NCI-H526 treated with DMSO at 0.1 percent for 48 hours (cell line): ENCODE results near the gene PSMD1.
"Not testable (repeated sequence)": the region's sequence is repeated elsewhere in the genome, so short reads cannot be mapped to it uniquely, and the experiment has no call there.

Source experiments
- DNase-seq: peaks from one replicate; lab custom pipeline; 2025; lab: John Stamatoyannopoulos, UW

Gene PSMD1

DNA sequence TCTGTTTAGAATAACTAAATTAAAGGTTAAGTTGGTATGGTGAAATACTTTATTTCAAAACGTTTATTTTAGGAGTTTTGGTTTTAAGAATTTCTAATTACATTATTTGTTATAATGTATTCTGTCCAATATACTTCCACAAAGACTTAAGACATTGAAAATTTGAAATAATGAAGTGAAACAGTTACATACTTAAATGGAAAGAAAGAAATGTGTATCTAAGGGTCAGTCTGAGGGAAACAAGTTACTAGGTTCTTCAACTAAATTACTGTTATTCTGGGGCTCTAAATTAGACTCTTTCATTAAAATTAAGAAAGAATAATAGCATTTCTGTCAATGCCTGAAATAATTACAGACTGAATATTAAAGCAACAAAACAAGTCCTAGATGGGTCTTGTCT lies 60.5 kb downstream of the PSMD1 start:
- no peak for DNase-seq

DNA sequence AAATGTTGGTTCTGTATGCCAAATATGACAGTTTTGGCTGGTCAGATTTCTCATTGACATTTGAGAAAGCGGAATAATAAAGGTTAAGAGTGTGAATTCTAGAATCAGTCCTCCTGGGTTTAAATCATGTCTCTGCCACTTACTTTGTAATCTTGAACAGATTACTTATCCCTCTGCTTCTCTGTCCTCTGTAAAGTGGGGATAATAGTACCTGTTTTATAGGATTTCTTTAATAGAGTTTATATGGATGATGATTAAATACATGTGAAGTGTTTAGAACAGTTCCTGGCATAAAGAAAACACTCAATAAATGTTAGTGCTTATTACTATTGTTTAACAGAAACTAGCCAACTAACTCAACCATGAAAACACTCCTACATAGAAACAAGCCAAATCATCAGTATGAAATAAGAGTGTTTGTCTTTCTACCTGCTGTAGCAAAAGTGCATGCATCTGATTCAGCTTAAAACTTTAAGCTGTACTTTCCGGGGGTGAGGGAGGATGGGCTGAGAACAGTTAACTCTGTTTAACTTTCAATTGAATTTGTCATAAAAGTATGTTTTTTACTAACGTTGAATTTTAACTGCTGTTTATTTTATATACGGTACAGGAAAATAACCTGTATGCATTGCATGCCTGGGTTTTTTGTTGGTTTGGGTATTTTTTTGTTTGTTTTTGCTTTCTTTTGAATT lies 61.4 kb downstream of the PSMD1 start:
- DNase-seq, result no peak

DNA sequence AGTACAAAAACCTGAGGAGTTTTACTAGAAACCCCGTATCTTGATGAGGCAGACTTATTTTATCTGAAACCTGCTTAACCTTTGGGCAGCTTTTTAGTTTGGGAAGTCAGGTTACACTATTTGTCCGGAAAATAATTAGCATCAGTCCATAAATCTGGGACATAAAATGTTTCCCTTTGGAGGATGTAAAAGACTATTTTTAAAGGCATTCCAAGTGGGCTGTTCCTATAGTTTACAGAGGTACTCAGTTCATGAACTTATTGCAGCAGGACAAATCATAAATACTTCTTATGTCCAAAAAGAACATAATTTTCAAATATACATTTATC lies 61.9 kb downstream of the PSMD1 start:
- no peak for DNase-seq

DNA sequence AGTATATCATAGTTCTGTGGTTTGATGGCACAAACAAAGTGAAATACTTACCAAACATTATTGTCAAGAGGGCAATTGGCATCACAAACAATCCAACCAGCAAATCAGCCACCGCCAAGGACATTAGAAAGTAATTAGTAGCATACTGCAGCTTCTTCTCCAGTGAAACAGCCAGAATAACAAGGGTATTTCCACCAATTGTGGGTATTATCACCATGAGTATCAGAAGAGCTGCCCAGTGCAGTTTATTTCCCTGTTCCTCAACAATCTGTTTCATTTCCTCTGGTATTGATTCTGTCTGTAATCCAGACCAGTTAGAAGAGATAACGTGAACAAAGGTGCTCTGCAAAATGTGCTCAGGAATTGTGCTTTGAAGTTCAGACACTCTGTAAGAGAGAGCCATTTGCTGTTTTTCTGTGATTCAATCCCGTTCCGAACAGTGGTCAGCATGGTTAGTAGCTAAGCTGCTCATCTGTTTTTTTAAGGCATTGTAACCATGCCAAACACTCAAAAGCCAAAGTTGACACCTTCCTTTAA lies 66.8 kb downstream of the PSMD1 start:
- DNase-seq, result no peak

DNA sequence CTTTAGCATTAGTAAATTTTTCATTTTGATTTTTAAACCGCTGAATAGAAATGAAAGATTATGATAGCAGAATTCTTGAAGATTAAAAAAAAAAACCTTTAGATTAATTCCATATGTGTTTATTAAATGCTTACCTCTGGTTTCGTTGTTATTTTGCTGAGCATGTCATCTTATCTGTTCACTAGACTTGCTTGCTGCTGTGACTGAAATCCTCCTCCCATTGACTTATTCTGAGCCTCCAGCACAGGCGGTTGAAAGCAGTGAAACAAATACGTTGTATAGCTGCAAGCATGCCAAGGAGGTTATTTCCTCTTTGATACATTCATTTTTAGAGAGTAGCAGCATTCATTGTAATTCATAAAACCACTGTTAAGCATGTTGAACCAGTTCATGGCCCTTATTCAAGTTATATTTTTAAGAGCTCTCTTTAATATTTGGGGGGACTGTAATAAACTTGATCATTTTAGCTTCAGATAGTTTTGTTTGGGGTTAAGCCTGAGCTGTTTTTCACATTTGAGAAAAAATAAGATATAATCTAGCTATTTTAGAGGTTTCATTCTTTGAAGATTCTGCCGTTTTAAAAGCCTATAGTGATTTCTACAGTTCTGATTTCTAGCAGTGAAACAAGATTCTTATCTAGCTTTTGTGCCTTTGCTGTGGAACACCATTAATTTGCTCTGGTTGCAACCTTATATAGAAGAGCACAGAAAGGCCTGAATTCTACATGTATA lies 68.3 kb downstream of the PSMD1 start, which contains the start of gene HTR2B:
Gene HTR2B (minus strand): TSS at position 205 of the 731 bp plus-strand sequence. CDS start 1,278 bp downstream, outside the sequence.
- no peak for DNase-seq

DNA sequence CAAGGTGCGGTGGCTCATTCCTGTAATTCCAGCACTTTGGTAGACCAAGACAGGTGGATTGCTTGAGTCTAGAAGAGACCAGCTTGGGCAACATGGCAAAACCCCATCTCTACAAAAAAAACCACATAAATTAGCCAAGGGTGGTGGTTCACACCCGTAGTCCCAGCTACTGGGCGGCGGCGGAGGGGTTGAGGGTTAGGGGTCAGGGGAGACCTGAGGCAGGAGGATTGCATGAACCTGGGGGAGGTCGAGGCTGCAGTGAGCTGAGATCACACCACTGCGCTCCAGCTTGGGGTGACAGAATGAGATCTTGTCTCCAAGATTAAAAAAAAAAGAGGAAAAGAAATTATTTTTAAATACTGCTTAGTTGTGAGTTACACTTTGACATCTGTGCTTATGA lies 69.5 kb downstream of the PSMD1 start:
- no peak for DNase-seq

DNA sequence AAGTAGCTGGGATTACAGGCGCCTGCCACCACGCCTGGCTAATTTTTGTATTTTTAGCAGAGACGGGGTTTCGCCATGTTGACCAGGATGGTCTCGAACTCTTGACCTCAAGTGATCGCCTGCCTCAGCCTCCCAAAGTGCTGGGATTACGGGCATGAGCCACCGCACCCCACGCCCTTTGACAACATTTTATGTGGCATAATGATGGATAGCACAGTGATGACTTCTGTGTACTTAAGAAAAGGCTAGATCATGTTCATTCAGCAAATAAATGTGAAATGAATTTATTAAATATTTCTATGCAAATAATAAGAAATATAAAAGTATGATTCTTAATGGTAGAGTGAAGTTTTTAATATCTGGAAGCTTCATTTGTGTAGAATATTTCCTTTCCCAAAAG lies 70.8 kb downstream of the PSMD1 start:
- no peak for DNase-seq

DNA sequence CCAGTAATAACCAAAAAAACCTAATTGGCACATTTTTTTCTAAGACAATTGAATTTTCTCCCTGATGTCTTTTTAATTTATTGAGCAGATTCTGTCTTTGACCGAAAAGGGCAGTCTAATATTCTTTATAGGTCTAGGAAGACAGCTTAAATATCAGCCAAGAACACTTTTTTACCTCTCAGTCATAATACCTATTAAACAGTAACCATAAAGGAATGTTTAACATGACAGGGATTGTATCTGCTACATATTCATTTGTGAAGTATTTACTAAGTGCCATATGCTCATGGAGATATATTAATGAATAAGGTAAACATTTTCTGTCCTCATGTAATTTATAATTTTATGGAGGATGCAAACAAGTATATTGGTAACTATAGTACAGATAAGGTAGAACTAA lies 71.3 kb downstream of the PSMD1 start:
- DNase-seq, result no peak

DNA sequence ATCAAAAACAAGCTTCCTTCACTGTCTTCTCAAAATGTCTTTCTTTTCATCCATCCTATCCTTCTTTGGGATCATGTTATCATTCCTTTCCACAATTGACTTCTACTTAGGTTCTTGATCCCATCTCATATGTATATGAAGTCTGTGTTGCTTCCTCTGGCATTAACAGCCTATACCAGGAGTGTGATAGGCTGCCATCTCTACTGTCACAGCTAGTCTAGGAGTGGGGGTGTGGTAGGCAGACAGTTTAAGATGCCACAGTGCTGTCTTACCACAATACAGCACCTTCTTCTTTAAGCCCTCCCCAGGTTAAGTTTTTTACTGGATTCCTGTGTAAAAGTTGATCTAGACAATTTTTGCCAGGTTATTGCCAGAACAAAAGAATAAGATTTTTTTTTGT lies 71.9 kb downstream of the PSMD1 start:
- DNase-seq, result no peak

DNA sequence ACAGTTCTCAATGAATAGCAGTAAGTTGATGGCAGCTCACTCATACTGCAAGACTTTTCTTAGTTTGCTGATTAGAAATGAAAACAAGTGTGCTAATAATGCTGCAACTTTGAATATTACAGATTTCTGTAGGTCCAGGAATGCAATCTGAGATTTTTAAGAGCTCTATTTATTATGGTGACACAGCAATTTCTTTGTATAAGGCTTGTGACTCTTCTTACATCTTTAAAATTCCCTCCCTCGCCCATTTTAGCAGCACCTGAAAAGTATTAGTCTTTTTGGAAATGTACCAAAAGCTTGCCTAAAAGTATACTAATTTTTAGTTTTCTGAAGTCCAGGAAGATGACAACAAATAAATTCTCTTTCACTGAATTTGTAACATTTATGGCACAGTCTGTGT lies 72.5 kb downstream of the PSMD1 start:
- DNase-seq, result no peak

DNA sequence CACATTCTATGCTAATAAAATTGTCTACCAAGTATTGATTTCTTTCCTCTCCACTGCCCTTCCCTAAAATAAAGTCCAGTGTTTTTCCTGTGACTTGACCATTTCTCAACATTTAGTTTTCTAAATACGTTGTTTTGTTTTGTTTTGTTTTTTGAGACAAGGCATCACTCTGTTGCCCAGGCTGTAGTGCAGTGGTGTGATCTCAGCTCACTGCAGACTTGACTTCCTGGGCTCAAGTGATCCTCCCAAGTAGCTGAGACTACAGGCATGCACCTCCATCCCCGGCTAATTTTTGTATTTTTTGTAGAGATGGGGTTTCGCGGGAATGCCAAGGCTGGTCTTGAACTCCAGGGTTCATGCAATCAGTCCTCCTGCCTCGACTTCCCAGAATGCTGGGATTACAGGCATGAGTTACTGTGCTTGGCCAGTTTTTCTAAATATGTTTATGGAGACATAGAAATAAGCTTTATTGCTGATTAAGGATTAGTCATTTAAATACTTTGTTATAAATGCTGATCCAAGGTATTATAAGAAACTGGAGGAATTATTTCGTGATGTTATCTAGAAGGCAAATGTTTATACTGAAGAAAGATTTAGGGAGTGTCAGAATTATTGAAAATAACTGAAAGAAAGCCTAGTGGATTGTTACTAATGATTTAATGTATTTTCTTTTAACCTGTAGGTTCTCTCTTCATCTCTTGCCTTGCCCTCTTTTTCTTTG lies 73.8 kb downstream of the PSMD1 start:
- DNase-seq, result no peak

DNA sequence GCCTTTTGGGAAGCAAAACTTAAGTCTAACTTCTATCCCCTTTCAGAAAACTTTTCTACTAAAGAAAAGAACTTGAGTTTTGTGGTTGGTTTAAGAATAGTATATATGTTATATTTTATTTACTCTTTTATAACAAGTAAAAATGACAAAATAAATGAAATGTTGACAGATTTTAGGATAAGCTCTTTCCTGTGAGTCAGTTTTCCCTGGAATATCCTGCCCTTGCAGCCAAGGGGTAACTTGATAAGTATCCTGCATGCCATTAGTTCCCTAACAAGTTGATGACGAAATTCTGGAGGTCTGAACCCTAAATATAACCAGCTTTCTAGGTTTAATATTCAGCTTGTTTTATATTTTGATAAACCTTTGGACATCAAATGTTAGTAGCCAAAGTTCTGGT lies 75.5 kb downstream of the PSMD1 start:
- DNase-seq, result no peak

DNA sequence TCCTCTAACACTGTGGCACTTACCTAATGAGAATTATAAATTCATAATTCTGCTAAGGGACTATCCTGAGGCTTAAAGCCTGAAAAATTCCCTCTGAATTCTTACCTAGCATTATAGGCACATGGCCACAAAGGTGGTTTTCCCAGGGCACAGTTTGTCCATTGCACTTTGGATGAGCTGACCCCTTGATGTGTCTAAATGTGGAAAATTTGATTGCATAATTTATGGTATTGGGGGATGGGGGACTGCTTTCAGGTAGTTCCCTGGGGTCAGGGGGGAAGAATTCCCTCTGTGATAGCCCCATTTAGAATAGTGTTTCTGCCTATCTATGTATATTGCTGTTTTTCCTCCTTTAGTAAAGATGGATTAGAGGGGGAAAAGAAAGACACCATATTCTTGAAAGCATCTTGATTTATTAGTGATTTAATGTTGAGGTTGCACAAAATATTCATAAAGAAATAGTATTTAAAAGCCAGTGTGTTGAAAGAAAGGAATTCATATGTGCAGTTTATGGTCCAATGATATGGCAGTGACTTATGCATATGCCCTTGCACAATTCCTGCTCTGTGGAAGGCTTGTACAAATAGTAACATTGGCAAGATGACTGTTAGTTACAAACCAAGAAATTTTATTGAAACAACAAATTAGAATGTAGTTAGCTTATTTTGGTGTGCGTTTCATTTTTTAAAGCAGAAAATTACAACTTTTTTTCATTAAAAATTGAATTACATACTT lies 76.9 kb downstream of the PSMD1 start:
- DNase-seq, result no peak

DNA sequence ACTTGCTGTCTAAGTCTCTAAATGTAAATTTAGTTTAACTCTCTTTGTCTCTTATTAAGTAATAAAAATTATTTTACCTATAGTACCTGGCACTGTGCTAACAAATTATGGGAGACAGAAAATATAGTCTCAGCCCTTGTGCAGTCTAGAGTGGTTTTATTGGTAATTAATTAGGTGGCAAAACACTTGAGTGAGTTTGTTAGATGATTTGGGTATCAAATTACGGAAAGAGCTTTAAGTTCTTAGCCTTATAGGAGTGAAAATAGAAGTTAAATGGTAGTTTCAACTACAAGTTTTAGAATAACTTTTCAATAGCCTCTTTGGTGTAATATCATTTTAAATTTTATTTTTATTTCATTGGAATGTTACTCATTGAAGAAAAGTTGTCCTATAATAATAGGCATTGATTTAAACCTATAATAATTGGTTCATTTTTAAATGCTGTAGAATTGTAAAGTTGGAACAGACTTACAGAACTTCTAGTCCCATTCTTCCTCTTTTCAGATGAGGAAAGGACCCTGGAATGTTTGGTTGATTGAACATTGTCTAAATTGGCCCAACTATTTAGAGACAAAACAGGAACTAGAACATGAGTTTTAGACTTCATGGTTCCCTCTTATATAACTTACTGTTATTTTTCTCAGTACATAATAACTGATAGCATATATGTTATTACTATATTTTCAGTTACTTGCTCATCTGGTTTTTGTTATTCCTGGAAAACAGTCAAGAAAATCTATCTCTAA lies 78.4 kb downstream of the PSMD1 start:
- no peak for DNase-seq

DNA sequence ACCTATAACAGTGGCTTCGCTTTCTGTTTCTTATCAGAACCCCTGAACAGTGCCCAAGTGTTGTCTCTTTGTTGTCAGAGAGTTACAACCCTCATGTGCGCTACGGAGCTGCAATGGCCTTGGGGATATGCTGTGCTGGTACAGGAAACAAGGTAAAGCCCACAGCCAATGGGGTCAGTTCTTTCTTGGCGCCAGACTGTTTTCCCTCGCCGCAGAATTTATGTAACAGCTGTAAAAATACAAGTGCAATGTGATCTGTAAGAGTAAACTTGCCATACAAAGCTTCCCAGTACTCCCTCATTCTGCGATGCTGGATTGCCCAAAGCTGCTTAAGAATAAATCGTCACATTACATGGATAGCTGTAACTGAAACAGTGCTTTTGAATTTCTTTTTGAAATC lies 82.0 kb downstream of the PSMD1 start:
- no peak for DNase-seq

DNA sequence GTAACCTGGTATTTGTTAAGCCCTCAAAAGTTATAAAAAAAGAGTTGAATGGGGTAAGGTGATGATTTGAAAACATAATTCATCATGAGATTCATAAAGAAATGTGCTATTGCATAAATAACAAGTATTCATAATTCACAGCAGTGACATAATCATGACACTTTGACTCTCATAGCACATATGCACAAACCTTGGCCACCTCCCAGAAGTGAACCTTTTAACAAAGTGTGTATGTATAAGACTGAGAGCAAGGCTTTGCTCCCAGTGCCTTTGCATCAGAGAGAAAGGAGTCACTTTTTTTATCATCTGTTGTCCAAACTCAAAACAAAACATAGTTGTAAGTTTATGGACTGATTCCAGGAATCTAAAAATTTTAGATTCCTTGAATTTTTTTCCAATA lies 83.1 kb downstream of the PSMD1 start:
- DNase-seq, result no peak

DNA sequence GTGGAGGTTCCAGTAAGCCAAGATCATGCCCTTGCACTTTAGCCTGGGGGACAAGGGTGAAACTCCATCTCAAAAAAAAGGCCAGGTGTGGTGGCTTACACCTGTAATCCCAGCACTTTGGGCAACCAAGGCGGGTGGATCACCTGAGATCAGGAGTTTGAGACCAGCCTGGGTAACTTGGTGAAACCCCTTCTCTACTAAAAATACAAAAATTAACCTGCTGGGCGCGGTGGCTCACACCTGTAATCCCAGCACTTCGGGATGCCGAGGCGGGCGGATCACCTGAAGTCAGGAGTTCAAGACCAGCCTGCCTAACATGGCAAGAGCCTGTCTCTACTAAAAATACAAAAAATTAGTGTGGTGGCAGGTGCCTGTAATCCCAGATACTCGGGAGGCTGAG lies 84.1 kb downstream of the PSMD1 start:
- DNase-seq, result not testable (repeated sequence)

DNA sequence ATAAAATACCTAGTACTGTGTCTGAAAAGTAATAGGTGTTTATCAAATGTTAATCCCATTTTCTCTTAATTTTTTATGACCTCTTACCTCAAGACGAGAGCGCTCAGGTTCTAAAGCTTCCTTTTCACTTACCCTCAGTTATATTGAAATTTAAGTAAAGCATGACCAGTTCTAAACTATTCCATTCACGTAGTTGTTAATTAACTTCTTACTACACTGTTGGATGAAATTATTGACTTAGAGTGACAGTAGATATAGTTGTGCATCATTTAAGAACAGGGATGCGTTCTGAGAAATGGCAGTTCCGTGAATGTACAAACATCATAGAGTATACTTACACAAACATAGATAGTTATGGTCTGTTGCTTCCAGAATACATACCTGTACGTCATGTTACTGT lies 88.2 kb downstream of the PSMD1 start:
- DNase-seq, result no peak

DNA sequence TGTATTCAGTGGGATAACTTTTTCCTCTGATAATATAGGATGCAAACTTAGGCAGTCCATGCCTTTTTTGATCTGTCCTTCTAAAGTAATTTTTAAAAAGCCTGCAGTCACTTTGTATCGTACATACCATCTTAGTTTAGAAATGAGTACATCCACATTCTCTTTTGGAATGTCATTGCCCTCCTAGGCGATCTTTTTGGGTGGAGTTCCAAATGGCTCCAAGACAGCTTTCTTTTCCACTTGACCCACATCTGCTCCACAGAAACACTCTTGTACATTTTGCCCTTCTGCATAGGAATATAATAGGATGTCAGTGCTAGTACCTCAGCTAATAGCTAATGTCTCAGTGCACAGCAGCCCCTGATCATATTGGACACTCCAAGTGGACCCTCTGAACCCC lies 90.0 kb downstream of the PSMD1 start:
- DNase-seq, result no peak

DNA sequence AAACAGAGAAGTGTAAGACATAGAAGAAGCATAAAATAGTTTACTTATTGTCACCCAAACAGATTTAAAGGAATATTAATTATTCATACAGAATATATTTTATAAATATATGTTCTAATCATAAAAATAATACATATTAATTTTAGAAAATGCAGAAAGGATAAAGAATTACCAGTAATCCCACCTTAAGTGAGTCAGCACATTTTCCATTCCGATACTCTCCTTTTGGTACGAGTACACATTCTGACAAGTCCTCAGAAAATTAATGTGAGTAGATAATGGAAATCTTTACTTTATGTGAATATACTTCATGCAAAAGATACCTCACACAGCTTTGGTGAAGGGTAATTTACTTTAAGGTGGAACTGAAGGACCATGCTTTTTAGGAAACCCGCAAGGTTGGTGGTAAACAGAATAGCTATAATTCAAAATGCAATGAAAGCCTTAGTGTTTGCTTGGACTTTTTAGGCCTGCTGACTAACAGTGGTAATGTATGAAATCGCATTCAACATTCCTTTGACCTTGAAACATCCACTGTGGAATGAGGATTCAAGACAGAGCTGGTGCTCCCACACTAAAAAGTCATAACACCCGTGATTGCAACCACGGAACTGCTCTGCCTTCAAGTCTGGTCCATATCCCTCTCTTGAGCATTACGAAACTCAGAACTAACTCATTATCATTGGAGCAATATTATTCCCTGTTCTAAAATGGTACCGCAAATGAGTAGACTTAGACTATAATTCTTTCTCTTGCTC lies 96.3 kb downstream of the PSMD1 start:
- no peak for DNase-seq

DNA sequence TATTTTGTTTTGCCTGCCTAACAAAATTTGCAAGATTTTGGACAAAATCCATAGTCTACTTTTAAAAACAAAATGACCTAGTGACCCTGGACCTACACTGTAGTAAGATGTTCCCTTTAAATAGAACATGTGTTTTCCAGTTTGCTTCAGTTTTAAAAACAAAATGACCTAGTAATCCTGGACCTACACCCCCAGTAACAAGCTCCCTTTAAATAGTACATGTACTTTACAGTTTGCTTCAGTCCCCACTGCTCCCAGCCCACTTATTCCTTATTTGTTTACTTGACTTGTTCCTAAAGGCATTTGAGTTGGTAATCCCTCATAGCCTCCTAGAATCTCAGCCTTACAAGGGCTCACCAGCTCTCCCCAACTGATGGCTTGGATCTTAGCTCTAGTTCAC lies 102.6 kb downstream of the PSMD1 start:
- DNase-seq, result no peak
